CD14-positive monocyte (primary cell): ENCODE results near the gene LRRC8A. TPM values are rescaled to one million over a fixed set of nuclear protein-coding genes. Genes with fewer than 3 reads are reported as not detected.
A peak's percentile ranks its signal among the peaks of the same experiment; 100 is the strongest.

Experiments
- DNase-seq, 3 donors: peaks; one replicate each; pipeline ENCODE4 v3.0.0-alpha.2; 2011 to 2022
- H2AFZ ChIP-seq: 2 replicates; pipeline ENCODE4 v1.6.0; 2012; ENCODE audit warnings: mild to moderate bottlenecking, low read depth, low read length, inconsistent platforms; ENCODE audit not compliant: insufficient read depth, poor library complexity, severe bottlenecking
- H3K27ac ChIP-seq, 2 donors: 1 replicate in 1 of 2; 2 replicates in 1 of 2; pipeline ENCODE4 v1.5.1; 2012 to 2013; ENCODE audit warnings: low read length in 2 of 2, control low read depth in 1 of 2, inconsistent platforms in 1 of 2, low read depth in 1 of 2, mild to moderate bottlenecking in 1 of 2
- H3K27me3 ChIP-seq, 2 donors: one replicate each; pipeline versions ENCODE4 v1.6.0 to v1.6.1; 2011 to 2013; ENCODE audit warnings: low read length in 2 of 2; ENCODE audit not compliant: control insufficient read depth in 2 of 2, insufficient read depth in 2 of 2
- H3K36me3 ChIP-seq, 2 donors: replicated peaks in 1 of 2; 1 replicate in 1 of 2; 2 replicates in 1 of 2; pipeline versions ENCODE4 v1.5.1 to v1.6.1; 2012 to 2013; ENCODE audit warnings: low read length in 2 of 2, control low read depth in 1 of 2, inconsistent platforms in 1 of 2, mild to moderate bottlenecking in 1 of 2; ENCODE audit not compliant: insufficient read depth in 2 of 2, control insufficient read depth in 1 of 2
- H3K4me1 ChIP-seq, 2 donors: 1 replicate in 1 of 2; 2 replicates in 1 of 2; pipeline versions ENCODE4 v1.5.1 to v1.6.1; 2012 to 2013; ENCODE audit warnings: low read length in 2 of 2, control low read depth in 1 of 2, inconsistent platforms in 1 of 2, mild to moderate bottlenecking in 1 of 2, moderate library complexity in 1 of 2; ENCODE audit not compliant: insufficient read depth in 2 of 2, control insufficient read depth in 1 of 2
- H3K4me2 ChIP-seq: replicated peaks from 2 replicates; pipeline ENCODE3; 2012; ENCODE audit warnings: low read length, moderate library complexity, mild to moderate bottlenecking; ENCODE audit not compliant: poor library complexity, severe bottlenecking; ENCODE audit errors: extremely low read depth
- H3K4me3 ChIP-seq, 3 experiments: fragments of 200-600 bp in 1 of 3; sonication (generic) in 1 of 3; replicated peaks in 1 of 3; 1 replicate in 2 of 3; 2 replicates in 1 of 3; pipeline ENCODE4 v1.5.1; 2011 to 2013; ENCODE audit warnings: low read length in 3 of 3, mild to moderate bottlenecking in 3 of 3, control low read depth in 2 of 3, low read depth in 2 of 3, inconsistent platforms in 1 of 3, moderate library complexity in 1 of 3
- H3K79me2 ChIP-seq: 2 replicates; pipeline ENCODE4 v1.6.0; 2012; ENCODE audit warnings: mild to moderate bottlenecking, control low read depth, inconsistent platforms, low read length, moderate library complexity; ENCODE audit not compliant: insufficient read depth
- H3K9ac ChIP-seq: 2 replicates; pipeline ENCODE4 v1.6.0; 2017; ENCODE audit warnings: low read length, mild to moderate bottlenecking; ENCODE audit not compliant: insufficient read depth, poor library complexity, severe bottlenecking
- H3K9me3 ChIP-seq, 2 donors: replicated peaks in 1 of 2; 1 replicate in 1 of 2; 2 replicates in 1 of 2; pipeline versions ENCODE4 v1.5.1 to v1.6.1; 2012 to 2013; ENCODE audit warnings: low read length in 2 of 2, control low read depth in 1 of 2; ENCODE audit not compliant: control insufficient read depth in 1 of 2, insufficient read depth in 1 of 2
- H4K20me1 ChIP-seq: 2 replicates; pipeline ENCODE4 v1.6.0; 2012; ENCODE audit warnings: mild to moderate bottlenecking, low read length, control low read depth, moderate library complexity; ENCODE audit not compliant: insufficient read depth
- H3K27ac Mint-ChIP-seq, 7 donors: one replicate each; pipeline ENCODE4 v1.8.0; 2020; ENCODE audit warnings: mild to moderate bottlenecking in 7 of 7, mixed read lengths in 7 of 7, moderate library complexity in 6 of 7, inconsistent platforms in 2 of 7
- H3K27me3 Mint-ChIP-seq, 3 donors: one replicate each; pipeline ENCODE4 v1.8.0; 2021 to 2022; ENCODE audit warnings: low read depth in 3 of 3, mild to moderate bottlenecking in 3 of 3, mixed read lengths in 3 of 3, moderate library complexity in 3 of 3, inconsistent platforms in 1 of 3
- H3K36me3 Mint-ChIP-seq, 2 donors: one replicate each; pipeline ENCODE4 v1.8.0; 2020; ENCODE audit warnings: mixed read lengths in 2 of 2, inconsistent platforms in 1 of 2, mild to moderate bottlenecking in 1 of 2
- H3K4me1 Mint-ChIP-seq: one replicate; pipeline ENCODE4 v1.8.0; 2020; ENCODE audit warnings: mild to moderate bottlenecking, mixed read lengths
- H3K4me3 Mint-ChIP-seq, 2 donors: one replicate each; pipeline ENCODE4 v1.8.0; 2020; ENCODE audit warnings: mild to moderate bottlenecking in 2 of 2, mixed read lengths in 2 of 2, moderate library complexity in 1 of 2
- H3K9me3 Mint-ChIP-seq, 7 donors: one replicate each; pipeline ENCODE4 v1.8.0; 2020 to 2022; ENCODE audit warnings: mixed read lengths in 7 of 7, mild to moderate bottlenecking in 6 of 7, moderate library complexity in 6 of 7, inconsistent platforms in 2 of 7
- CTCF ChIP-seq: fragments of 200-600 bp; IDR thresholded peaks from one replicate; pipeline ENCODE4 v1.8.0; 2022; ENCODE audit warnings: antibody characterized with exemption, mild to moderate bottlenecking
- WGBS: methylation state at CpG from one replicate; pipeline ENCODE4 v1.1.5; 2013; ENCODE audit warnings: missing lambda C conversion rate; ENCODE audit not compliant: insufficient coverage; 5-methylcytosine and 5-hydroxymethylcytosine counted together
- intact Hi-C, 2 donors: fragments of 100-400 bp; cut with micrococcal nuclease; formaldehyde crosslinking; loops; one replicate each; pipeline versions ENCODE4 v1.15.0 to v1.15.1; 2023
- polyA plus RNA-seq, 3 donors: library from polyadenylated mRNA; depleted of rRNA in 1 of 3; unstranded in 2 of 3; stranded (reverse) in 1 of 3; fragments of 300-500 nt in 2 of 3; fragments of >200 nt in 1 of 3; fragmentation: Illumina TruSeq in 2 of 3; gene quantifications; 1 replicate in 2 of 3; 2 replicates in 1 of 3; pipeline ENCODE4 v1.2.3, GENCODE V29; 2012 to 2021

The LRRC8A gene
- polyA plus RNA-seq, 3 donors: 7.8 to 10.8 (median 10.3) TPM

GRCh38 chr9:128895556-128895955, 13.6 kb downstream of the LRRC8A start:
- Histone ChIP-seq H3K9ac (no peak overlapping the region), H3K4me2 (no peak overlapping the region), H3K27ac (no peak overlapping the region), H3K9me3 (no peaks in the 10 kb centered on the region), H3K27me3 (no peaks in the 10 kb centered on the region), H3K36me3 (peaks cover 19 to 61% of the 10 kb centered on the region in 2 donors), H2AFZ (no peak overlapping the region), H4K20me1 (peaks cover 6% of the 10 kb centered on the region), H3K4me3 (no peak overlapping the region), H3K4me1 (peaks cover 20 to 21% of the 10 kb centered on the region in 2 donors), H3K79me2 (no peaks in the 10 kb centered on the region)
- TF ChIP-seq CTCF: no peak
- H3K27ac Mint-ChIP-seq: peak overlapping the region in 2 of 7 donors; percentile 33 to 57
- intact Hi-C loops: no loop called here
- 100% methylated on average over 1 of the region's 4 CpGs for WGBS
- H3K36me3 Mint-ChIP-seq: peaks cover 26 to 62% of the 10 kb centered on the region in 2 donors
- no peak for DNase-seq
- no peaks in the 10 kb centered on the region for H3K27me3 Mint-ChIP-seq
- H3K9me3 Mint-ChIP-seq: peaks cover 0 to 3% (median 0%) of the 10 kb centered on the region in 7 donors
- no peak overlapping the region for H3K4me3 Mint-ChIP-seq
- H3K4me1 Mint-ChIP-seq: peaks cover 23% of the 10 kb centered on the region

- Mint-ChIP-seq H3K9me3 (no peaks in the 10 kb centered on the region), H3K27ac (peak overlapping the region in 4 of 7 donors; percentile 30 to 72 (median 63)), H3K4me1 (peaks cover 33% of the 10 kb centered on the region), H3K27me3 (no peaks in the 10 kb centered on the region), H3K4me3 (no peak overlapping the region), H3K36me3 (peaks cover 18 to 44% of the 10 kb centered on the region in 2 donors)
- Histone ChIP-seq H3K9ac (no peak overlapping the region), H3K4me2 (no peak overlapping the region), H2AFZ (no peak overlapping the region), H3K79me2 (peaks cover 6% of the 10 kb centered on the region), H3K36me3 (peaks cover 4 to 37% of the 10 kb centered on the region in 2 donors), H3K4me3 (no peak overlapping the region), H4K20me1 (peaks cover 20% of the 10 kb centered on the region), H3K27me3 (no peaks in the 10 kb centered on the region), H3K9me3 (no peaks in the 10 kb centered on the region), H3K4me1 (peaks cover 28 to 32% of the 10 kb centered on the region in 2 donors), H3K27ac (peak overlapping the region in 1 of 2 donors; percentile 36)
- WGBS: 68% methylated on average over 5 of the region's 5 CpGs
- no peak for TF ChIP-seq CTCF
- no peak for DNase-seq
- intact Hi-C loops: no loop called here
Measured at GRCh38 chr9:128898382-128898781, 16.4 kb downstream of the LRRC8A start.
